IPS-18a (cell line): ENCODE results near the gene NALF2.

ENCODE experiments used
- H3K27ac ChIP-seq: one replicate; pipeline ENCODE4 v1.5.1; 2013; ENCODE audit warnings: low read length
- H3K27me3 ChIP-seq: one replicate; pipeline ENCODE4 v1.6.1; 2013; ENCODE audit warnings: mild to moderate bottlenecking, low read length; ENCODE audit not compliant: control insufficient read depth, insufficient read depth
- H3K36me3 ChIP-seq: one replicate; pipeline ENCODE4 v1.6.1; 2013; ENCODE audit warnings: low read depth, low read length; ENCODE audit not compliant: control insufficient read depth
- H3K4me1 ChIP-seq: one replicate; pipeline ENCODE4 v1.6.1; 2013; ENCODE audit warnings: low read depth, low read length; ENCODE audit not compliant: control insufficient read depth
- H3K4me3 ChIP-seq: one replicate; pipeline ENCODE4 v1.5.1; 2013; ENCODE audit warnings: low read length
- H3K9ac ChIP-seq: one replicate; pipeline ENCODE4 v1.6.1; 2013; ENCODE audit warnings: mild to moderate bottlenecking, low read length, moderate library complexity
- H3K9me3 ChIP-seq: one replicate; pipeline ENCODE4 v1.6.1; 2013; ENCODE audit warnings: low read depth, low read length; ENCODE audit not compliant: control insufficient read depth

NALF2 gene

GRCh38 chrX:69505772-69506616, 1.9 kb downstream of the NALF2 start:
- no peaks in the 10 kb centered on the region for H3K36me3 ChIP-seq
- no peaks in the 10 kb centered on the region for H3K4me1 ChIP-seq
- H3K4me3 ChIP-seq, result peak overlapping the region; percentile 49
- peaks cover 4% of the 10 kb centered on the region for H3K9me3 ChIP-seq
- no peak overlapping the region for H3K27ac ChIP-seq
- no peak overlapping the region for H3K9ac ChIP-seq
- H3K27me3 ChIP-seq, result peaks cover 16% of the 10 kb centered on the region

- H3K27me3 ChIP-seq, result peaks cover 14% of the 10 kb centered on the region
- H3K9ac ChIP-seq, result no peak overlapping the region
- H3K27ac ChIP-seq, result no peak overlapping the region
- peaks cover 4% of the 10 kb centered on the region for H3K9me3 ChIP-seq
- no peaks in the 10 kb centered on the region for H3K4me1 ChIP-seq
- no peaks in the 10 kb centered on the region for H3K36me3 ChIP-seq
- H3K4me3 ChIP-seq, result peak overlapping the region; percentile 49
Observed at GRCh38 chrX:69506617-69507499, 2.7 kb downstream of the NALF2 start.

- Histone ChIP-seq H3K4me3 (no peak overlapping the region), H3K9ac (no peak overlapping the region), H3K36me3 (no peaks in the 10 kb centered on the region), H3K27ac (no peak overlapping the region), H3K27me3 (peaks cover 9% of the 10 kb centered on the region), H3K9me3 (peaks cover 4% of the 10 kb centered on the region), H3K4me1 (no peaks in the 10 kb centered on the region)
Observed at GRCh38 chrX:69507500-69507789, 3.3 kb downstream of the NALF2 start.

- H3K27ac ChIP-seq, result no peak overlapping the region
- H3K4me3 ChIP-seq, result no peak overlapping the region
- H3K9ac ChIP-seq, result no peak overlapping the region
- H3K27me3 ChIP-seq, result peaks cover 9% of the 10 kb centered on the region
- H3K9me3 ChIP-seq, result peaks cover 4% of the 10 kb centered on the region
- no peaks in the 10 kb centered on the region for H3K4me1 ChIP-seq
- H3K36me3 ChIP-seq, result no peaks in the 10 kb centered on the region
Observed at GRCh38 chrX:69508610-69509009, 4.5 kb downstream of the NALF2 start.

- peaks cover 4% of the 10 kb centered on the region for H3K36me3 ChIP-seq
- H3K4me1 ChIP-seq, result no peaks in the 10 kb centered on the region
- peaks cover 4% of the 10 kb centered on the region for H3K9me3 ChIP-seq
- H3K27me3 ChIP-seq, result peaks cover 9% of the 10 kb centered on the region
- no peak overlapping the region for H3K9ac ChIP-seq
- no peak overlapping the region for H3K27ac ChIP-seq
- H3K4me3 ChIP-seq, result no peak overlapping the region
Observed at GRCh38 chrX:69510137-69510715, 6.1 kb downstream of the NALF2 start.

GRCh38 chrX:69510914-69511513, 6.9 kb downstream of the NALF2 start:
- H3K4me1 ChIP-seq, result no peaks in the 10 kb centered on the region
- H3K27me3 ChIP-seq, result peaks cover 4% of the 10 kb centered on the region
- H3K4me3 ChIP-seq, result no peak overlapping the region
- H3K36me3 ChIP-seq, result peaks cover 4% of the 10 kb centered on the region
- H3K27ac ChIP-seq, result no peak overlapping the region
- no peak overlapping the region for H3K9ac ChIP-seq
- H3K9me3 ChIP-seq, result peaks cover 4% of the 10 kb centered on the region

GRCh38 chrX:69522052-69522451, 17.9 kb downstream of the NALF2 start:
- no peak overlapping the region for H3K9ac ChIP-seq
- H3K4me1 ChIP-seq, result no peaks in the 10 kb centered on the region
- no peak overlapping the region for H3K4me3 ChIP-seq
- H3K27me3 ChIP-seq, result no peaks in the 10 kb centered on the region
- no peaks in the 10 kb centered on the region for H3K9me3 ChIP-seq
- no peaks in the 10 kb centered on the region for H3K36me3 ChIP-seq
- no peak overlapping the region for H3K27ac ChIP-seq

GRCh38 chrX:69523314-69523713, 19.2 kb downstream of the NALF2 start:
- Histone ChIP-seq H3K27me3 (no peaks in the 10 kb centered on the region), H3K9ac (no peak overlapping the region), H3K4me1 (no peaks in the 10 kb centered on the region), H3K9me3 (no peaks in the 10 kb centered on the region), H3K27ac (no peak overlapping the region), H3K36me3 (no peaks in the 10 kb centered on the region), H3K4me3 (no peak overlapping the region)

GRCh38 chrX:69524781-69525363, 20.7 kb downstream of the NALF2 start:
- H3K27me3 ChIP-seq, result no peaks in the 10 kb centered on the region
- H3K27ac ChIP-seq, result no peak overlapping the region
- no peak overlapping the region for H3K9ac ChIP-seq
- no peaks in the 10 kb centered on the region for H3K36me3 ChIP-seq
- H3K4me3 ChIP-seq, result no peak overlapping the region
- H3K4me1 ChIP-seq, result no peaks in the 10 kb centered on the region
- H3K9me3 ChIP-seq, result no peaks in the 10 kb centered on the region

GRCh38 chrX:69530306-69530705, 26.2 kb downstream of the NALF2 start:
- no peaks in the 10 kb centered on the region for H3K4me1 ChIP-seq
- H3K27ac ChIP-seq, result no peak overlapping the region
- H3K27me3 ChIP-seq, result no peaks in the 10 kb centered on the region
- H3K9me3 ChIP-seq, result peaks cover 7% of the 10 kb centered on the region
- H3K9ac ChIP-seq, result no peak overlapping the region
- H3K4me3 ChIP-seq, result no peak overlapping the region
- H3K36me3 ChIP-seq, result no peaks in the 10 kb centered on the region
